BJ (cell line): ENCODE measurements around the gene C1orf53. TPM values are rescaled to one million over a fixed set of nuclear protein-coding genes. Genes with fewer than 3 reads are reported as not detected.

Experiments used
- CTCF ChIA-PET: fragments of 350-600 bp; formaldehyde crosslinking; extraction: SDS; loops from one replicate; lab custom pipeline; 2021; ENCODE audit warnings: antibody characterized with exemption, inconsistent platforms; lab: Yijun Ruan, JAX
- POLR2A ChIA-PET: fragments of 300-600 bp; sonication (Branson Sonifier 250); formaldehyde crosslinking; extraction: SDS; loops from one replicate; lab custom pipeline; 2021; ENCODE audit warnings: antibody characterized with exemption; lab: Charles Lee
- DNase-seq: peaks from one replicate; pipeline ENCODE4 v3.0.0-alpha.2; 2011; ENCODE audit warnings: low read depth
- H3K27me3 ChIP-seq: 2 replicates; pipeline ENCODE4 v1.6.0; 2011; ENCODE audit warnings: low read length; ENCODE audit not compliant: control insufficient read depth, insufficient read depth
- H3K36me3 ChIP-seq: 2 replicates; pipeline ENCODE4 v1.5.1; 2011; ENCODE audit warnings: low read length; ENCODE audit not compliant: control insufficient read depth, insufficient read depth
- H3K4me3 ChIP-seq: 2 replicates; pipeline ENCODE4 v1.5.1; 2011; ENCODE audit warnings: low read depth, mild to moderate bottlenecking, control low read depth, low read length
- CTCF ChIP-seq: IDR thresholded peaks from 2 replicates; pipeline ENCODE4 v1.5.1; 2011; ENCODE audit warnings: low read depth, mild to moderate bottlenecking, control low read depth, inconsistent platforms, low read length, moderate library complexity; ENCODE audit not compliant: insufficient read depth
- polyA plus RNA-seq: library from polyadenylated mRNA; depleted of rRNA; stranded (reverse); fragments of >200 nt; gene quantifications from 2 replicates; pipeline ENCODE4 v1.2.3, GENCODE V29; 2011

C1orf53 gene
- polyA plus RNA-seq, 1 experiment = 9.7 TPM

DNA sequence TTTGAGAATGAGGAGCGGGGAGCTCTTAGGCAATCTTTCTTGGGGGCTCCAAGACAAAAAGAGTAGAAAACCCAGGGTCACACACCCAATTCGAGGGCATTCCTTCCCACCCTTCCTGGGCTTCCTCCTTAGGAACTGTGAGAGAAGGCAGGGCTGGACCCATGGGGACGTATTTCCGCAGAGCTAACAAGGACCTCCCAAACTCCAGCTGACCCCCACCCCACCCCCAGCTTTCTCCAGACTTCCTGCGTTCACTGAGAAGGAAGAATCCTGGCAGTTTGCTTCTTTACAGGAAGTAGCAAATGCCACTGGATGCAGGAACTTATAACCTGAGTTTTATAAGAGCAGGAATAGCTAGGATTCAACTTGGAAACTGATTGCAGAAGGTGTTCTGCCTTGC lies 12.1 kb downstream of the C1orf53 start:
- peaks cover 54% of the 10 kb centered on the region for H3K27me3 ChIP-seq
- POLR2A ChIA-PET = no interaction called here

DNA sequence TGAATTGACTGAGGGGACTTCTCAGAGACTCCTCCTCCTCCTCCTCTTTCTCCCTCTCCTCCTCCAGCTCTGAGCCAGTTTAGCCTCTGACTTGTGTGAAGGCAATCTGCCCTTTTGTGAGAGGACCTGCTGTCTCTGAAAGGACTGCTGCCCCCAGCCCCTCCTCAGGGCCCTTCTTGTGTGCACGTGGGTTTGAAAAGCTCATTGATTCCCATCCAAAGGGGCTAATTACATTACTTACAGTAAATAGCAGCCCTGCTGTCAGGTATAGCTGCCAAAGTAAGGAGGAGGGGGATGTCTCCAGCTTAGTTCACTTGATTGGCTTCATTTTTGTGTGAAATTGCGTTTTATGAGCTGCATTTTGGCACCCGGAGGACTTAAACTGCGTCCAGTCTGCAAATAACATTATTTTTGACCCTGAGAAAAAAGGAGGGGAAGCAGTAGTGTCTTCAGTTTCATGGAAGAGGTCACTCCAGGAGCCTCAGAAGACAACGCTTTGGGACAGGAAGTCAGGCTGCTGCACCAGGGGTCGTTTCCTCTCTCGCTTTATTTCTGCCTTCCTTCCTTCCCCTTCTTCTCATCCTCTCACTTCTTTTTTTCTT lies 12.9 kb downstream of the C1orf53 start:
- no peak for DNase-seq
- no peaks in the 10 kb centered on the region; the same call in 1 of the 2 replicates for H3K36me3 ChIP-seq
- ChIA-PET POLR2A (interaction anchor here (0.6 kb wide), 1 partner anchor 13 kb away, joined by 3 read pairs; no protein-coding TSS in a partner anchor), CTCF (interaction anchor here (0.7 to 6.8 kb wide), 12 partner anchors 10 to 549 kb away, joined by 3 to 38 read pairs (median 4); partner anchors contain the start of gene C1orf53)
- H3K27me3 ChIP-seq = peaks cover 51% of the 10 kb centered on the region
- peak overlapping the region; percentile 70 for H3K4me3 ChIP-seq
- no peak for TF ChIP-seq CTCF

More for the DNA sequence above, 12.1 kb downstream of the C1orf53 start:
- CTCF ChIA-PET = interaction anchor here (1.1 to 6.8 kb wide), 6 partner anchors 10 to 550 kb away, joined by 4 to 38 read pairs (median 4); partner anchors contain the start of gene C1orf53
- DNase-seq = no peak
- Histone ChIP-seq H3K36me3 (no peaks in the 10 kb centered on the region), H3K4me3 (no peak overlapping the region)
- TF ChIP-seq CTCF = no peak

- POLR2A ChIA-PET = interaction anchor here (0.6 kb wide), 1 partner anchor 13 kb away, joined by 3 read pairs; no protein-coding TSS in a partner anchor
- Histone ChIP-seq H3K27me3 (peaks cover 48% of the 10 kb centered on the region), H3K36me3 (no peaks in the 10 kb centered on the region; the same call in 1 of the 2 replicates)
Measured at GRCh38 chr1:197915862-197916499, 13.6 kb downstream of the C1orf53 start.

GRCh38 chr1:197916500-197916983 lies 14.1 kb downstream of the C1orf53 start:
- ChIA-PET CTCF (interaction anchor here (0.5 to 6.8 kb wide), 15 partner anchors 9 to 1191 kb away, joined by 3 to 38 read pairs (median 3); partner anchors contain the start of gene C1orf53), POLR2A (interaction anchor here (1.2 kb wide), 1 partner anchor 14 kb away, joined by 4 read pairs; the partner anchor contains the start of gene C1orf53)
- peak overlapping the region; percentile 70 for H3K4me3 ChIP-seq

More at GRCh38 chr1:197915862-197916499, 13.6 kb downstream of the C1orf53 start:
- H3K4me3 ChIP-seq = peak overlapping the region; percentile 70
- no peak for DNase-seq
- CTCF ChIA-PET = interaction anchor here (0.6 to 6.8 kb wide), 20 partner anchors 10 to 1192 kb away, joined by 3 to 38 read pairs (median 4); partner anchors contain the start of gene C1orf53
- TF ChIP-seq CTCF = peak; percentile 87

More at GRCh38 chr1:197916500-197916983, 14.1 kb downstream of the C1orf53 start:
- TF ChIP-seq CTCF = no peak
- peaks cover 49% of the 10 kb centered on the region for H3K27me3 ChIP-seq
- peaks cover 5% of the 10 kb centered on the region for H3K36me3 ChIP-seq
- DNase-seq = no peak
